ENCODE measurements around the gene DRC7. TPM values are rescaled to one million over a fixed set of nuclear protein-coding genes. Genes with fewer than 3 reads are reported as not detected.
A peak's percentile ranks its signal among the peaks of the same experiment; 100 is the strongest.

DRC7 gene
- total RNA-seq, 1 experiment from 2014 or later: not detected

- Histone ChIP-seq H3K9me2 (replicated peaks; ENCODE audit: low read length) (no peaks in the 10 kb centered on the region), H3K9ac (ENCODE audit: low read length) (no peak overlapping the region), H3K4me2 (ENCODE audit: low read length) (no peak overlapping the region), H3F3A (ENCODE audit: low read length, unreplicated experiment) (no peaks in the 10 kb centered on the region), H3K4me1 (ENCODE audit: insufficient read depth, low read length) (no peaks in the 10 kb centered on the region), H3K36me3 (ENCODE audit: low read depth, low read length) (no peaks in the 10 kb centered on the region), H3K79me2 (ENCODE audit: low read length) (no peaks in the 10 kb centered on the region), H2AFZ (ENCODE audit: low read length) (no peak overlapping the region), H3K27ac (ENCODE audit: low read length) (no peak overlapping the region), H4K20me1 (ENCODE audit: low read length) (no peaks in the 10 kb centered on the region), H3K27me3 (ENCODE audit: low read length) (no peaks in the 10 kb centered on the region), H3K9me3 (ENCODE audit: low read length) (no peaks in the 10 kb centered on the region), H3K4me3 (ENCODE audit: low read length) (no peak overlapping the region)
- no TSS peak for BruUV-seq (replicated peaks)
- no peak for DNase-seq
- intact Hi-C loops (cut with micrococcal nuclease): no loop called here
- POLR2A ChIA-PET (ENCODE audit: unreplicated experiment): no interaction called here
- no peak for ATAC-seq
- no peak for TF ChIP-seq CTCF (conservative IDR thresholded peaks at IDR 0.05; ENCODE audit: low read depth, low read length)
- no peak for TF ChIP-seq EZH2phosphoT487 (IDR thresholded peaks at IDR 0.05; ENCODE audit: borderline replicate concordance, low read length)
- TF ChIP-seq EZH2 (IDR thresholded peaks at IDR 0.05; ENCODE audit: low read length, unreplicated experiment): no peak
- CTCF ChIA-PET: no interaction called here
Observed at GRCh38 chr16:57666353-57667047, 28.1 kb upstream of the DRC7 start.

GRCh38 chr16:57667048-57667525, 27.5 kb upstream of the DRC7 start:
- H4K20me1 ChIP-seq (ENCODE audit: low read length): no peaks in the 10 kb centered on the region
- no peaks in the 10 kb centered on the region for H3K9me2 ChIP-seq (replicated peaks; ENCODE audit: low read length)
- H3K9ac ChIP-seq (ENCODE audit: low read length): no peak overlapping the region
- ATAC-seq (no peak), DNase-seq (no peak)
- ChIA-PET CTCF (no interaction called here), POLR2A (ENCODE audit: unreplicated experiment) (no interaction called here)
- no peaks in the 10 kb centered on the region for H3K27me3 ChIP-seq (ENCODE audit: low read length)
- no TSS peak for BruUV-seq (replicated peaks)
- H3K36me3 ChIP-seq (ENCODE audit: low read depth, low read length): no peaks in the 10 kb centered on the region
- no peak overlapping the region for H2AFZ ChIP-seq (ENCODE audit: low read length)
- H3K27ac ChIP-seq (ENCODE audit: low read length): no peak overlapping the region
- H3F3A ChIP-seq (ENCODE audit: low read length, unreplicated experiment): no peaks in the 10 kb centered on the region
- no peaks in the 10 kb centered on the region for H3K4me1 ChIP-seq (ENCODE audit: insufficient read depth, low read length)
- TF ChIP-seq CTCF (conservative IDR thresholded peaks at IDR 0.05; ENCODE audit: low read depth, low read length) (no peak), EZH2 (IDR thresholded peaks at IDR 0.05; ENCODE audit: low read length, unreplicated experiment) (no peak), EZH2phosphoT487 (IDR thresholded peaks at IDR 0.05; ENCODE audit: borderline replicate concordance, low read length) (no peak)
- no peaks in the 10 kb centered on the region for H3K79me2 ChIP-seq (ENCODE audit: low read length)
- no peak overlapping the region for H3K4me2 ChIP-seq (ENCODE audit: low read length)
- no peak overlapping the region for H3K4me3 ChIP-seq (ENCODE audit: low read length)
- intact Hi-C loops (cut with micrococcal nuclease): no loop called here
- no peaks in the 10 kb centered on the region for H3K9me3 ChIP-seq (ENCODE audit: low read length)

DNA sequence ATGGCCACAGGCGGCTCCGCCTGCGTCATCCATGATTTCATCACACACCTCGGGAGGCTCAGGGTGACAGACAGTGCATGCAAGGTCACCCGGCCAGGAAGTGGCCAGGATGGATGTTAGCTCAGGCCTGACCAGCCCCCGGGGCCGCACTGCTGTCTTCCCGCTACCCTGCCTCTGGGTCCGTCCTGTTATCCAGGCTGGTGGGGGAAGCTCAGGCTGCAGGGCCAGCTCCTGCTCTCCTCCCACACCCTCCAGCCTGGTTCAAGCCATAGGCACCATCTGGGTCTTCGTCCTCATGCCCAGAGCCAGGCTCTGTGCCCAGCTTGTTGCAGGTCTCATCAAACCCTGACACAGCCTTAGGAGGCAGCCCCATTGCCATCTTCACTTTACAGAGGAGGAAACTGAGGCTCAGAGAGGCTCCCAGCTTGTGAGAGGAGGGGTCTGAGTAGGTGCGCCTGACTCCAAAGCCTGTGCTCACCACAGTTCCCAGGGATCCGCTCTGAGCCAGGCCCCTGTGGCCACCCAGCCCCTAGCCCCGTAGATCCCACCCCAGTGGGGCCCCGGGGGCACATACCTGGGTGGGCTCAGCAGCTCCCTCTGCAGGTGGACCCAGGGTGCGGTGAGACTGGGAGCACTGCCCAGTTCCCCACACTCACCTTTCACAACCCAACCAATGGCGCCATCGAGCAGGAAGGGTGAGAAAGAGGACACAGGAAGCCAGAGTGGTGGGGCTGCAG, 26.9 kb upstream of the DRC7 start:
- TF ChIP-seq CTCF (conservative IDR thresholded peaks at IDR 0.05; ENCODE audit: low read depth, low read length) (peak; percentile 32; the same call in 1 of the 2 replicates), EZH2 (IDR thresholded peaks at IDR 0.05; ENCODE audit: low read length, unreplicated experiment) (no peak)
- BruUV-seq (replicated peaks): no TSS peak
- no peaks in the 10 kb centered on the region for H3K27me3 ChIP-seq (ENCODE audit: low read length)
- H3K79me2 ChIP-seq (ENCODE audit: low read length): no peaks in the 10 kb centered on the region
- no peak overlapping the region for H3K27ac ChIP-seq (ENCODE audit: low read length)
- intact Hi-C loops (cut with micrococcal nuclease): no loop called here
- H3F3A ChIP-seq (ENCODE audit: low read length, unreplicated experiment): no peaks in the 10 kb centered on the region
- ChIA-PET POLR2A (ENCODE audit: unreplicated experiment) (no interaction called here), CTCF (no interaction called here)
- DNase-seq: no peak
- H3K9ac ChIP-seq (ENCODE audit: low read length): no peak overlapping the region
- H3K9me3 ChIP-seq (ENCODE audit: low read length): no peaks in the 10 kb centered on the region
- H3K4me3 ChIP-seq (ENCODE audit: low read length): no peak overlapping the region
- H3K9me2 ChIP-seq (replicated peaks; ENCODE audit: low read length): no peaks in the 10 kb centered on the region
- no peaks in the 10 kb centered on the region for H4K20me1 ChIP-seq (ENCODE audit: low read length)
- no peak for ATAC-seq
- no peak overlapping the region for H2AFZ ChIP-seq (ENCODE audit: low read length)
- H3K4me1 ChIP-seq (ENCODE audit: insufficient read depth, low read length): no peaks in the 10 kb centered on the region
- no peak overlapping the region for H3K4me2 ChIP-seq (ENCODE audit: low read length)
- H3K36me3 ChIP-seq (ENCODE audit: low read depth, low read length): no peaks in the 10 kb centered on the region

Measured in PC-3 (cell line).